Measurements from ENCODE around the gene ZC3H6.
"Not testable (repeated sequence)": the region's sequence is repeated elsewhere in the genome, so short reads cannot be mapped to it uniquely, and the experiment has no call there.

The ZC3H6 gene

GRCh38 chr2:112340475-112341267, 65.3 kb downstream of the ZC3H6 start:
- DNase-seq = no peak

- DNase-seq = no peak
These were observed 66.7 kb downstream of the ZC3H6 start for GRCh38 chr2:112342067-112342550.

GRCh38 chr2:112343827-112344585, 68.6 kb downstream of the ZC3H6 start:
- no peak for DNase-seq

- DNase-seq = no peak
These were observed 69.9 kb downstream of the ZC3H6 start for GRCh38 chr2:112345030-112346027.

GRCh38 chr2:112352292-112352691, 76.9 kb downstream of the ZC3H6 start:
- DNase-seq = not testable (repeated sequence)

GRCh38 chr2:112352809-112353603, 77.6 kb downstream of the ZC3H6 start:
- DNase-seq = not testable (repeated sequence)

GRCh38 chr2:112354335-112354734, 78.9 kb downstream of the ZC3H6 start:
- DNase-seq = not testable (repeated sequence)

GRCh38 chr2:112360055-112360454, 84.7 kb downstream of the ZC3H6 start:
- not testable (repeated sequence) for DNase-seq
